ENCODE results near the gene AREG. TPM values are rescaled to one million over a fixed set of nuclear protein-coding genes. Genes with fewer than 3 reads are reported as not detected.

Gene AREG
- total and polyA plus RNA-seq, 2 of the 4 experiments (the other 2 are of a cell fraction), result 0.17 to 0.18 TPM

- H3K36me3 ChIP-seq (ENCODE audit: control insufficient read depth, insufficient read depth, low read length), result no peaks in the 10 kb centered on the region
- ChIA-PET POLR2A (ENCODE audit: unreplicated experiment) (no interaction called here), CTCF (interaction anchor here (1.1 kb wide), 1 partner anchor 47 kb away, joined by 3 read pairs; the partner anchor contains the start of gene AREG)
- no TSS peak for BruUV-seq (replicated peaks)
- H3K9ac ChIP-seq (ENCODE audit: low read depth, low read length), result no peak overlapping the region
- H2BK5ac ChIP-seq (ENCODE audit: low read depth, low read length, poor library complexity, severe bottlenecking), result no peak overlapping the region
- no peak for TF ChIP-seq CTCF (conservative IDR thresholded peaks at IDR 0.05; ENCODE audit: low read depth, low read length)
- no peak for TF ChIP-seq MAZ (IDR thresholded peaks at IDR 0.05; ENCODE audit: borderline replicate concordance, low read depth, low read length)
- TF ChIP-seq RFX5 (IDR thresholded peaks at IDR 0.05; ENCODE audit: low read depth, low read length), result no peak
- no peak for TF ChIP-seq FOS (IDR thresholded peaks at IDR 0.05; ENCODE audit: low read depth, low read length)
- no peak for TF ChIP-seq RAD21 (IDR thresholded peaks at IDR 0.05; ENCODE audit: low read length)
- no peak for TF ChIP-seq MXI1 (IDR thresholded peaks at IDR 0.05; ENCODE audit: borderline replicate concordance, low read depth, low read length)
- no peak for TF ChIP-seq NFE2L2 (IDR thresholded peaks at IDR 0.05; ENCODE audit: low read depth, low read length)
- TF ChIP-seq ELK1 (IDR thresholded peaks at IDR 0.05; ENCODE audit: borderline replicate concordance, low read depth, low read length), result no peak
- TF ChIP-seq POLR2A (IDR thresholded peaks at IDR 0.05; ENCODE audit: low read depth, low read length), result no peak
- TF ChIP-seq RCOR1 (IDR thresholded peaks at IDR 0.05; ENCODE audit: insufficient replicate concordance, low read length), result no peak
- no peak for TF ChIP-seq MAFK (IDR thresholded peaks at IDR 0.05; ENCODE audit: low read depth, low read length)
- no peak for TF ChIP-seq CEBPB (IDR thresholded peaks at IDR 0.05; ENCODE audit: low read depth, low read length)
- TF ChIP-seq SMC3 (IDR thresholded peaks at IDR 0.05; ENCODE audit: low read depth, low read length), result no peak
- TF ChIP-seq CHD1 (IDR thresholded peaks at IDR 0.05; ENCODE audit: low read depth, low read length), result no peak
- no peak for TF ChIP-seq USF2 (IDR thresholded peaks at IDR 0.05; ENCODE audit: low read depth, low read length)
- no peak for TF ChIP-seq BHLHE40 (IDR thresholded peaks at IDR 0.05; ENCODE audit: low read depth, low read length)
- H4K91ac ChIP-seq (ENCODE audit: insufficient read depth, low read depth, low read length), result no peak overlapping the region
- dilution Hi-C loops (cut with HindIII; ENCODE audit: low sequenced_read_pairs, unreplicated experiment) (no loop called here), in situ Hi-C loops (cut with MboI; ENCODE audit: low sequenced_read_pairs) (no loop called here), intact Hi-C loops (cut with micrococcal nuclease) (no loop called here)
- no peaks in the 10 kb centered on the region for H3K79me1 ChIP-seq (ENCODE audit: low read depth in 1 of 2, low read length in 2 of 2)
- no peak overlapping the region for H2BK15ac ChIP-seq (ENCODE audit: low read depth, low read length)
- no peak overlapping the region for H3K18ac ChIP-seq (ENCODE audit: low read depth, low read length)
- no CpG with 5 or more reads among the region's 6 CpGs for WGBS, 2 experiments (ENCODE audit: extremely low coverage in 2 of 2, insufficient read length in 1 of 2)
- H3K9me3 ChIP-seq (ENCODE audit: control insufficient read depth, insufficient read depth, low read length), result no peaks in the 10 kb centered on the region
- H2AFZ ChIP-seq (replicated peaks; ENCODE audit: low read length, poor library complexity), result no peak overlapping the region
- no peak overlapping the region for H2AK5ac ChIP-seq (ENCODE audit: low read depth, low read length)
- ATAC-seq (ENCODE audit: low read depth) (no peak), DNase-seq (peak; percentile 4)
- H3K4me1 ChIP-seq (ENCODE audit: control insufficient read depth, insufficient read depth, low read length), result peaks cover 9% of the 10 kb centered on the region; the same call in 1 of the 2 replicates
- H4K5ac ChIP-seq (ENCODE audit: low read depth, low read length), result peak overlapping the region; percentile 95
- no peak overlapping the region for H3K56ac ChIP-seq (ENCODE audit: extremely low read depth, insufficient read depth, low read length)
- no peak overlapping the region for H3K4me3 ChIP-seq (ENCODE audit: insufficient read depth, low read depth, low read length)
- H3K4me2 ChIP-seq (ENCODE audit: low read depth, low read length), result peak overlapping the region; percentile 70
- peak overlapping the region in 1 of 2 experiments; percentile 40; a peak in 1 of 4 replicates for H4K8ac ChIP-seq (ENCODE audit: low read depth in 2 of 2, low read length in 2 of 2)
- H2BK120ac ChIP-seq (ENCODE audit: low read depth, low read length), result peak overlapping the region; percentile 64
- H3K4ac ChIP-seq (ENCODE audit: low read depth, low read length), result peak overlapping the region; percentile 16; the same call in 1 of the 2 replicates
- H3K14ac ChIP-seq (replicated peaks; ENCODE audit: low read depth, low read length), result no peak overlapping the region; the same call in 1 of the 2 replicates
- no peak overlapping the region for H2AK9ac ChIP-seq (replicated peaks; ENCODE audit: low read depth, low read length, poor library complexity)
- no peaks in the 10 kb centered on the region for H3K9me1 ChIP-seq (ENCODE audit: insufficient read depth, low read length)
- H3K27me3 ChIP-seq (ENCODE audit: control insufficient read depth, insufficient read depth, low read length), result no peaks in the 10 kb centered on the region
- H2BK20ac ChIP-seq (ENCODE audit: low read depth, low read length), result no peak overlapping the region
- no peak overlapping the region for H3K23ac ChIP-seq (ENCODE audit: low read depth, low read length)
- H3K27ac ChIP-seq (ENCODE audit: insufficient read depth, low read length), result no peak overlapping the region
- no peaks in the 10 kb centered on the region for H4K20me1 ChIP-seq (ENCODE audit: insufficient read depth, low read length)
Measured at GRCh38 chr4:74397748-74398426, 47.0 kb upstream of the AREG start.

All from IMR-90 (cell line).